GM10266 (cell line): Measurements from ENCODE around the gene INPP5A.

Experiments used
- DNase-seq: peaks from one replicate; pipeline ENCODE4 v3.0.0; 2012; ENCODE audit errors: extremely low spot score
- CTCF ChIP-seq: IDR thresholded peaks from 2 replicates; pipeline ENCODE4 v1.5.1; 2012; ENCODE audit warnings: mild to moderate bottlenecking, low read depth; ENCODE audit not compliant: control insufficient read depth, insufficient read depth; ENCODE audit errors: missing control alignments

The INPP5A gene

DNA sequence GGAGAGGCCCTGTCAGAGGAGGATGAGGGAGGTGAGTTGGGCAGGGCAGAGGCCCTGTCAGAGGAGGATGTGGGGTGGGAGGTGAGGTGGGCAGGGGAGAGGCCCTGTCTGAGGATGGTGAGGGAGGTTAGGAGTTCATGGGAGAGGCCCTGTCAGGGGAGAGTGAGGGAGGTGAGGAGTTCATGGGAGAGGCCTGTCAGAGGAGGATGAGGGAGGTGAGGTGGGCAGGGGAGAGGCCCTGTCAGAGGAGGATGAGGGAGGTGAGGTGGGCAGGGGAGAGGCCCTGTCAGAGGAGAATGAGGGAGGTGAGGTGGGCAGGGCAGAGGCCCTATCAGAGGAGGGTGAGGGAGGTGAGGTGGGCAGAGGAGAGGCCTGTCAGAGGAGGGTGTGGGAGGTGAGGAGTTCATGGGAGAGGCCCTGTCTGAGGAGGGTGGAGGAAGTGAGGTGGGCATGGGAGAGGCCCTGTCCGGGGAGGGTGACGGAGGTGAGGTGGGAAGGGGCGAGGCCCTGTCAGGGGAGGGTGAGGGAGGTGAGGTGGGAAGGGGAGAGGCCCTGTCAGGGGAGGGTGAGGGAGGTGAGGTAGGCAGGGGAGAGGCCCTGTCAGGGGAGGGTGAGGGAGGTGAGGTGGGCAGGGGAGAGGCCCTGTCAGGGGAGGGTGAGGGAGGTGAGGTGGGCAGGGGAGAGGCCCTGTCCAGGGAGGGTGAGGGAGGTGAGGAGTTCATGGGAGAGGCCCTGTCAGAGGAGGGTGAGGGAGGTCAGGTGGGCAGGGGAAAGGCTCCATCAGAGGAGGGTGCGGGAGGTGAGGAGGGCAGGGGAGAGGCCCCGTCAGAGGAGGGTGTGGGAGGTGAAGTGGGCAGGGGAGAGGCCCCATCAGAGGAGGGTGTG is 73.7 kb downstream of the INPP5A start:
- no peak for DNase-seq
- no peak for TF ChIP-seq CTCF

- TF ChIP-seq CTCF = no peak
- no peak for DNase-seq
These were observed 74.4 kb downstream of the INPP5A start for GRCh38 chr10:132611986-132612385.

- DNase-seq = no peak
- no peak for TF ChIP-seq CTCF
These were observed 75.3 kb downstream of the INPP5A start for GRCh38 chr10:132612571-132613504.

- no peak for TF ChIP-seq CTCF
These were observed 76.2 kb downstream of the INPP5A start for GRCh38 chr10:132613566-132614348.

DNA sequence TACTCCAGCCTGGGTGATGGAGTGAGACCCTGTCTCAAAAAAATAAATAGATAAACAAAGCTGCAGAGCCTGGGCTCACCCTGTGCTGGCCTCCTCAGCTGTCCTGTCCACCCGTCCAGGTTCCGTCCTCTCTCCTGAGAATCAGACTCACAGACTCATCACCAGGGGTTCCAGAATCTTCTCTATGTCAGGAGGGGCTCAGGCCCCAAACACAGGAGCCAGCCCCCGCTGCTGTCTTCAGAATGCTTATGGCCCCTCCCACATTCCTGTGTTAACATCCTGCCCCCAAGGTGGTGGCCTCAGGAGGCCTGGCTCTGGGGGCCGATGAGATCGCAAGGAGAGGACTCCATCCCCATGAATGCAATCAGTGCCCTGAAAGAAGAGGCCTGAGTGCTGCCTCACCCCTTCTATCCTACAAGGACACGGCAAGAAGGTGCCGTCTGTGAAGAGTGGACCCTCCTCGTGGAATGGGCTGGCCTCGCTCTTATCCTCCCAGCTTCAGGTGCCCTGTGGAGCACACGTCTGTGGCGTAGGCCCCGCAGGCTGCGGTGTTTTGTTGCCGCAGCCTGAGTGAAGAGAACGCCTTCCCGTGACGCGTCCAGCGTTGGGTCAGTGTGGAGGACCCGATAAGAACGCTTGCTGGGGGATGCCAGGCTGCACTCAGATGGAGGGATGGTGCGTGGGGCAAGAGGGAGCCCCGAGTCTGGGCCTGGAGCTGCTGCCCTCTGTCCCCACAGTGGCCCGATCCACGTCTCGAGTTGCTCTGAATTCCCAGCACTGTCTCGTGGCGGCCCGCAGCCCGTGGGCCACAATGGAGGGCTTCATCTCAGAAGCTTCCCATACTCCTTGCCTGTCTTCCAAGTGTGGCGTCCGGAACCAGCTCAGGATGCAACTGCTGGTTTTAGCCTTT is 77.1 kb downstream of the INPP5A start:
- TF ChIP-seq CTCF = no peak
- no peak for DNase-seq

More at GRCh38 chr10:132613566-132614348, 76.2 kb downstream of the INPP5A start:
- no peak for DNase-seq

GRCh38 chr10:132615341-132616169 is 78.0 kb downstream of the INPP5A start:
- DNase-seq = no peak
- no peak for TF ChIP-seq CTCF
